Choroid plexus epithelial cell (primary cell): ENCODE results near the gene PLXDC1.

Experiments
- DNase-seq: peaks from one replicate; pipeline ENCODE4 v3.0.0-alpha.2; 2010; ENCODE audit warnings: low read depth
- H3K4me3 ChIP-seq: 2 replicates; pipeline ENCODE4 v1.5.1; 2011; ENCODE audit warnings: low read depth, mild to moderate bottlenecking, control low read depth, low read length, moderate library complexity
- TF ChIP-seq, protein P1 (sequence below): conservative IDR thresholded peaks from 2 replicates; pipeline ENCODE4 v1.5.1; 2011; ENCODE audit warnings: low read depth, mild to moderate bottlenecking, control low read depth, inconsistent platforms, low read length, moderate library complexity

PLXDC1 gene

DNA sequence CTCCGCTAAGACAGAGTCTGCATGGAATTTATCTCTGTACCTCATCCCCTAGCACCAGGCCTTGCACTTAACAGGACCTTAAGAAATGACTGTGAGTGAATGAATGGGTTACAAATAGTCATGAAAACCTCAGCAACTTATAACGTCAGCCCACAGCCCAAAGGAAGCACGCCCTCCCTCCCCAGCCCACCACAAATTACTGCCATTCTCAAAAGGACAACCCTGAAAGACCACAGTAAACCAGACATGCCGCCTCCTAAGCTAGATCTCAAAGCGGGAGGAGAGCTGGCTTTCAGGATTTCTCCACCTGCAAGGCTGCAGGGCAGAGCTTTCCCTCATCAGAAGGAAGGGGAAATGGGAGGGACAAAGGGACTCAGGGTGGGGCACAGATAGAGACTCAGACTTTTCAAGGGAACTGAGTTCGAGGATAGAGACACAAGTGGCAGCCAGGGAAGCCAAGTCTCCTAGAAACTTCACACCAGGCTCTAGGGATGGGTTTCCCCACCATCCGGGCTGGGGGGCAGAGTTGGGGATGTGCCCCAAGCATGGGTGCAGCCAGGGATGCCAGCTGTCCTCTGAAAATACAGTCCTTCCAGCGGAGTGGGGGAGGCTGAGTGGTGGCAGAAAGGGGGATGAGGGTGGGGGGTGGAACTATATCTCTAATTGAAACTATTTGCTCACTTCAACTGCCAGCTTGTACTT lies 56.7 kb downstream of the PLXDC1 start:
- no peak for DNase-seq
- TF ChIP-seq, protein P1, sequence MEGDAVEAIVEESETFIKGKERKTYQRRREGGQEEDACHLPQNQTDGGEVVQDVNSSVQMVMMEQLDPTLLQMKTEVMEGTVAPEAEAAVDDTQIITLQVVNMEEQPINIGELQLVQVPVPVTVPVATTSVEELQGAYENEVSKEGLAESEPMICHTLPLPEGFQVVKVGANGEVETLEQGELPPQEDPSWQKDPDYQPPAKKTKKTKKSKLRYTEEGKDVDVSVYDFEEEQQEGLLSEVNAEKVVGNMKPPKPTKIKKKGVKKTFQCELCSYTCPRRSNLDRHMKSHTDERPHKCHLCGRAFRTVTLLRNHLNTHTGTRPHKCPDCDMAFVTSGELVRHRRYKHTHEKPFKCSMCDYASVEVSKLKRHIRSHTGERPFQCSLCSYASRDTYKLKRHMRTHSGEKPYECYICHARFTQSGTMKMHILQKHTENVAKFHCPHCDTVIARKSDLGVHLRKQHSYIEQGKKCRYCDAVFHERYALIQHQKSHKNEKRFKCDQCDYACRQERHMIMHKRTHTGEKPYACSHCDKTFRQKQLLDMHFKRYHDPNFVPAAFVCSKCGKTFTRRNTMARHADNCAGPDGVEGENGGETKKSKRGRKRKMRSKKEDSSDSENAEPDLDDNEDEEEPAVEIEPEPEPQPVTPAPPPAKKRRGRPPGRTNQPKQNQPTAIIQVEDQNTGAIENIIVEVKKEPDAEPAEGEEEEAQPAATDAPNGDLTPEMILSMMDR: no peak
- H3K4me3 ChIP-seq: no peak overlapping the region

DNA sequence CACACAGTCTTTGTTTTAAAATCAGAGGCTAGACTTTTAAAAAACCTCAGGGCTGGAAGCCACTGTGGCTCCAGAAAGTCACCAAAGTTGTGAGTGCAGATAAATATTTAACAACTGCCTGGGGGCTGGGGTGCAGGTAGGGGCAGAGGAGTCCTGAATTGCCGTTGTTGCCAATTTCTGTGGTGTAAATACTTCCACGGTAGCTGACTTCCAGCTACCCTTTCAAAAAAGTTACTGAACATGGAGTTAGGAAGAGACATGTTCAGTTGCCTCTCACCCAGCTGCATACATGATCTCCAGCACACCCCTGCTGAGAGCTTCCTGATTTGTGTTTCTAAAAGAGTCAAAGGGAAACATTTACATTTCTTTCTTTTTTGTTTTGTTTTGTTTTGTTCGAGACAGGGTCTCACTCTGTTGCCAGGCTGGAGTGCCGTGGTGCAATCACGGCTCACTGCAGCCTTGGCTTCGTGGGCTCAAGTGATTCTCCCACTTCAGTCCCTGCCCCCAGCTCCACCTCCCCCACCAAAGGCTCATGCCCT lies 58.7 kb downstream of the PLXDC1 start:
- TF ChIP-seq, protein P1: no peak
- DNase-seq: peak; percentile 64
- no peak overlapping the region for H3K4me3 ChIP-seq

DNA sequence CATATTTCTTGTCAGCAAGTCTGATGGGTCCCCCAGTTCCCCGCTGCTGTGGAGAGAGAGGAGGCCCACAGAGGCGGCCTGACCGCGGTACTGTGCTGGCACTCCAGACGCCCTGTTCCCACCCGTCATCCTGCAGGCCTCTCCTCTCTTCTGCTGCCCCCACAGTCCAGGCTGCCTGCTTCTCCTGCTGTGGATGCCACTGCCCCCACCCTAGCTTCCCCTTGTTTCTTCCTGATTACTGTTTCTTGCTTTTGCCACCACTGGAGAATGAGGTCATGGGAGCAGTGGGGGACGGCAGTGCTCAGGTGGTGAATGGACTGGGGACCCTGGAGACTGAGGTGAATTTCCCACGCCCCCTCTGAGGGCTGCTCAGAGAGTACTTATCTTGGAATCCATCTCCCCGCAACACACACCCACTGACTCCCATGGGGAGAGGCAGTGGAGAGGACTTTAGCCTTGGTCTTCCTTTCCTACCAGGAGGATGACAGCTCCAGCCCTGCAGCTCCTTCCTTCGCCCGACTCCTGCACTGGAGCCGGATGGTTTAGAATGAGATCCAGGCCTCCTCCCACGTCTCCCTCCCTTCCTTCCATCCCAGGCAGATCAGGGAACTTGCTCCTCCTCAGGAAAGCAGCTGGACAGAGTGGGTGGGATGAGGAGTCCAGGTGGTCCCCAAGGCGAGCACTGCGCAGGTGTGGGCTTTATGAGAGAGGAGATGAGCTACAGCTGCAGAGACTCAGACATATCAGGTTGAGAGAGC lies 60.4 kb downstream of the PLXDC1 start:
- TF ChIP-seq, protein P1: no peak
- H3K4me3 ChIP-seq: no peak overlapping the region
- no peak for DNase-seq

DNA sequence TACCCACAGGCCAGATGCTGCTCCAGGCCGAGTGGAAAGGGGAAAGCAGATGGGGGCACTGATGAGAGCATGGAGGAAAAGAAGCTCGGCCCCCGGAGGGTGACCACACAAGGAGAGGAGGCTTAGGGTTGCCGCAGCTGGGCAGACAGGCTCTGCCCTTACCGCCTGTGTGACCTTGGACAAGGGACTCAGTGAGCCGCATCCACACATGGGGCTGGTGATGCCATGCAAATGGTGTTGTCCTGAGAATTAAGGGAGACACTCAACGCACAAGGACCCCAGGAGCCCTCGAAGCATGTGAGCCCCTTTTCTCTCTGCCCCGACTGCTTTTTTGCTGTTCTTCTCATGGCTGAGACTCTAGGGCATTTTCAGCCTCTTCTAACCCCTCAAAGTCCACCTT lies 61.0 kb downstream of the PLXDC1 start:
- DNase-seq: no peak
- no peak overlapping the region for H3K4me3 ChIP-seq
- TF ChIP-seq, protein P1: no peak

DNA sequence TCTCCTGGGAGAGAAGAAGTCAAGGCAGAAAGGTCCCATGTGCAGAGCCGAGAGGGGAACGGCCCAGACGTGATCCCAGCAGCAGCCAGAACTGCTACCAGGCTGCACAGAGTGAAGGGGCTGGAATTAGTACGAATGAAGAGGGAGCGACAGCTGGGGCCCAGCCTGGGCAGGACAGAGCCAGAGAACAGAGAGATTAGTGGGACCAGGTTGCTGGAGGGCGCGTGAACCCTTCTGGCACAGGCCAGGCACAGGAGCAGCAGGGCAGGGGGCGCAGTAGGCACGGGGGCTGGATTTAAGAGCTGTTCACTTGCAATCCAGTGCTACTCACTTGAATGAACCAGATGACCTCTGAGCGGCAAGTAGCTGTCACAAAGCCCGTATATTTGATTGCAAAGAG lies 66.9 kb downstream of the PLXDC1 start:
- TF ChIP-seq, protein P1: no peak
- no peak for DNase-seq
- H3K4me3 ChIP-seq: no peak overlapping the region

DNA sequence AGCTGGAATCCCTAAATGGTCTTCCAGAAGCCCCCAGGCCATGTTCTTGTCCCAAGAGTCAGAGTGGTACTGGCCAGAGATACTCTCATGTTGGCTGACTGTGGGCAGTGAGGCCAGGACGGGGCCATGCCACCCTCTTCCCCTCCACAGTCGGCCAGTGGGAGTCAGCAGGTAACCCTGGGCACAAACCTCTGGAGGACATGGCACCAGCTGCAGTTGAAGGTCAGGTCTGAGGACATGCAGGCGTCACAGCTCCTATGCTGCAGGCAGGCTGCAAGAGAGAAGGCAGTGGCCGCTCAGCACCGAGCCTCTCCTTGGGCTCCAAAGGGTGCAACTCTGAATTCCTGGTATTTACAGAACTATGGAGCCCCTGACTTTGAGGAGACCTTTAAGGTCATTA lies 68.2 kb downstream of the PLXDC1 start:
- TF ChIP-seq, protein P1: no peak

More for the DNA sequence above, 68.2 kb downstream of the PLXDC1 start:
- no peak overlapping the region for H3K4me3 ChIP-seq
- no peak for DNase-seq
